SK-MEL-5 (cell line): ENCODE results near the gene STOML1. TPM values are rescaled to one million over a fixed set of nuclear protein-coding genes. Genes with fewer than 3 reads are reported as not detected.

Experiments
- DNase-seq: peaks from one replicate; pipeline ENCODE4 v3.0.0-alpha.2; 2016; ENCODE audit warnings: low read depth, low spot score
- in situ Hi-C: cut with HindIII; loops from 2 replicates; pipeline ENCODE4 v1.10.0; 2016; ENCODE audit warnings: low sequenced_read_pairs, high pct_unique_total_duplicates, low pct_unique_long_range_greater_than_20kb
- total RNA-seq: library from RNA; depleted of rRNA; stranded (reverse); fragments of >200 nt; shearing (Covaris generic); gene quantifications from 2 replicates; pipeline ENCODE4 v1.2.3, GENCODE V29; 2014

Gene STOML1
- total RNA-seq, 1 experiment from 2014 or later, result 7.8 TPM

GRCh38 chr15:73991260-73991659 is 835 bp downstream of the STOML1 start:
- in situ Hi-C loops, result no loop called here
- DNase-seq, result no peak

GRCh38 chr15:73990250-73991005 is 1.7 kb downstream of the STOML1 start:
- DNase-seq, result no peak
- in situ Hi-C loops, result no loop called here

GRCh38 chr15:73989001-73989798 is 2.9 kb downstream of the STOML1 start:
- no peak for DNase-seq
- in situ Hi-C loops, result no loop called here

GRCh38 chr15:73988445-73988969 is 3.6 kb downstream of the STOML1 start:
- no peak for DNase-seq
- in situ Hi-C loops, result no loop called here

- no peak for DNase-seq
- in situ Hi-C loops, result no loop called here
Observed at GRCh38 chr15:73987681-73988444, 4.2 kb downstream of the STOML1 start.

GRCh38 chr15:73987250-73987649 is 4.8 kb downstream of the STOML1 start:
- in situ Hi-C loops, result no loop called here
- DNase-seq, result no peak

- in situ Hi-C loops, result no loop called here
- DNase-seq, result no peak
Observed at GRCh38 chr15:73986776-73987056, 5.4 kb downstream of the STOML1 start.

GRCh38 chr15:73986055-73986775 is 5.9 kb downstream of the STOML1 start:
- in situ Hi-C loops, result no loop called here
- DNase-seq, result no peak

GRCh38 chr15:73985101-73985873 is 6.8 kb downstream of the STOML1 start:
- in situ Hi-C loops, result no loop called here
- DNase-seq, result no peak

- DNase-seq, result no peak
- in situ Hi-C loops, result no loop called here
Observed at GRCh38 chr15:73984208-73984979, 7.7 kb downstream of the STOML1 start.

- in situ Hi-C loops, result no loop called here
Observed at GRCh38 chr15:73983773-73984172, 8.3 kb downstream of the STOML1 start.

GRCh38 chr15:73983211-73983727 is 8.8 kb downstream of the STOML1 start:
- in situ Hi-C loops, result no loop called here
- no peak for DNase-seq

More at GRCh38 chr15:73983773-73984172, 8.3 kb downstream of the STOML1 start:
- DNase-seq, result no peak

GRCh38 chr15:73982222-73982962 is 9.7 kb downstream of the STOML1 start:
- DNase-seq, result no peak
- in situ Hi-C loops, result no loop called here

- in situ Hi-C loops, result no loop called here
- DNase-seq, result no peak
Observed at GRCh38 chr15:73981761-73982221, 10.3 kb downstream of the STOML1 start.

- in situ Hi-C loops, result no loop called here
- DNase-seq, result no peak
Observed at GRCh38 chr15:73979636-73980035, 12.5 kb downstream of the STOML1 start.
